K562 (cell line): ENCODE data around the gene AGAP1. TPM values are rescaled to one million over a fixed set of nuclear protein-coding genes. Genes with fewer than 3 reads are reported as not detected.

ENCODE experiments used
- ATAC-seq: fragments of 200-7000 bp; cut with Tn5 transposase; 3 replicates; pipeline ENCODE4 v1.9.1; 2020; ENCODE audit warnings: moderate library complexity
- BruUV-seq: library from RNA; stranded (reverse); fragments of 400-500 nt; replicated peaks from 2 replicates; lab custom pipeline; 2021; lab: Mats Ljungman, UMichigan
- CTCF ChIA-PET: fragments of 300-600 bp; formaldehyde crosslinking; extraction: SDS; loops from one replicate; lab custom pipeline; 2021; ENCODE audit warnings: low intra/inter-chr PET ratio; lab: Yijun Ruan, JAX
- POLR2A ChIA-PET: fragments of 300-600, 350-650 bp; sonication (Branson Sonifier 250); formaldehyde crosslinking; extraction: SDS; loops from one replicate; lab custom pipeline; 2021; ENCODE audit warnings: antibody characterized with exemption, inconsistent platforms; lab: Yijun Ruan, JAX
- DNase-seq, 4 experiments: peaks; one replicate each; pipeline versions ENCODE4 v3.0.0 to v3.0.0-alpha.2; 2011 to 2018; ENCODE audit warnings: low spot score in 3 of 4, mixed read lengths in 3 of 4; ENCODE audit errors: extremely low read depth in 1 of 4
- FAIRE-seq: peaks from 2 replicates; lab custom pipeline; 2011; peaks lifted over from hg19 to GRCh38; lab: Jason Lieb, UNC
- H2AFZ ChIP-seq: 2 replicates; pipeline ENCODE4 v1.6.0; 2011; ENCODE audit warnings: low read depth, low read length, control low read depth, inconsistent platforms
- H3K27ac ChIP-seq: fragments of 200-600 bp; 3 replicates; pipeline ENCODE4 v1.8.0; 2011; ENCODE audit warnings: low read depth, mild to moderate bottlenecking, control low read depth, inconsistent platforms, low read length, moderate library complexity, mixed read lengths; ENCODE audit errors: extremely low read depth
- H3K27me3 ChIP-seq, 2 experiments: fragments of 300-600 bp in 1 of 2; 2 replicates in 1 of 2; 3 replicates in 1 of 2; pipeline versions ENCODE4 v1.6.0 to v1.8.0; 2011; ENCODE audit warnings: inconsistent platforms in 2 of 2, low read length in 2 of 2, mild to moderate bottlenecking in 1 of 2, mixed read lengths in 1 of 2, moderate library complexity in 1 of 2; ENCODE audit not compliant: control insufficient read depth in 2 of 2, insufficient read depth in 2 of 2
- H3K36me3 ChIP-seq: fragments of 300-600 bp; 3 replicates; pipeline ENCODE4 v1.8.0; 2011; ENCODE audit warnings: mild to moderate bottlenecking, low read length, inconsistent platforms; ENCODE audit not compliant: control insufficient read depth, insufficient read depth
- H3K4me1 ChIP-seq, 2 experiments: fragments of 200-600 bp in 1 of 2; replicated peaks in 1 of 2; 2 replicates in 1 of 2; 3 replicates in 1 of 2; pipeline versions ENCODE4 v1.5.1 to v1.8.0; 2011; ENCODE audit warnings: inconsistent platforms in 2 of 2, low read length in 2 of 2, mild to moderate bottlenecking in 1 of 2, mixed read lengths in 1 of 2, moderate library complexity in 1 of 2; ENCODE audit not compliant: control insufficient read depth in 2 of 2, insufficient read depth in 2 of 2
- H3K4me2 ChIP-seq: 2 replicates; pipeline ENCODE4 v1.6.1; 2011; ENCODE audit warnings: low read length, control low read depth, inconsistent platforms, mixed read lengths; ENCODE audit not compliant: insufficient read depth
- H3K4me3 ChIP-seq: fragments of 200-600 bp; sonication (generic), shearing (Covaris generic); 2 replicates; pipeline ENCODE4 v1.5.1; 2016; ENCODE audit warnings: control low read depth, inconsistent platforms
- H3K79me2 ChIP-seq: fragments of 200-600 bp; 3 replicates; pipeline ENCODE4 v1.8.0; 2011; ENCODE audit warnings: low read length, inconsistent platforms; ENCODE audit not compliant: control insufficient read depth, insufficient read depth
- H3K9ac ChIP-seq, 2 experiments: 2 replicates each; pipeline versions ENCODE4 v1.6.0 to v1.6.1; 2011; ENCODE audit warnings: low read depth in 2 of 2, low read length in 2 of 2, control low read depth in 1 of 2, inconsistent platforms in 1 of 2, mild to moderate bottlenecking in 1 of 2, mixed read lengths in 1 of 2; ENCODE audit not compliant: insufficient read depth in 1 of 2
- H3K9me1 ChIP-seq: one replicate; pipeline ENCODE4 v1.6.0; 2011; ENCODE audit warnings: inconsistent platforms, mild to moderate bottlenecking, low read length, moderate library complexity; ENCODE audit not compliant: control insufficient read depth, insufficient read depth
- H3K9me3 ChIP-seq: replicated peaks from 2 replicates; pipeline ENCODE4 v1.5.1; 2011; ENCODE audit warnings: low read depth, low read length, inconsistent platforms; ENCODE audit not compliant: control insufficient read depth, insufficient read depth
- H4K20me1 ChIP-seq: replicated peaks from 2 replicates; pipeline ENCODE4 v1.6.1; 2011; ENCODE audit warnings: low read length, inconsistent platforms, mixed read lengths; ENCODE audit not compliant: control insufficient read depth, insufficient read depth
- CCAR2 ChIP-seq: fragments of 200-400 bp; formaldehyde crosslinking; IDR thresholded peaks from 2 replicates; pipeline ENCODE4 v1.6.1; 2017; ENCODE audit warnings: mild to moderate bottlenecking, low read depth, low read length
- CGGBP1 ChIP-seq: fragments of 250-450 bp; sonication (Bioruptor Pico); IDR thresholded peaks from 2 replicates; pipeline ENCODE4 v1.9.0; 2021; ENCODE audit warnings: mild to moderate bottlenecking
- DLX4 ChIP-seq: fragments of 250-450 bp; sonication (Bioruptor Pico); IDR thresholded peaks from 2 replicates; pipeline ENCODE4 v1.6.1; 2021; ENCODE audit warnings: mild to moderate bottlenecking
- ERF ChIP-seq: fragments of 450-650 bp; formaldehyde crosslinking; IDR thresholded peaks from 2 replicates; pipeline ENCODE4 v1.4.0; 2020; ENCODE audit warnings: mild to moderate bottlenecking, mixed read lengths
- MCM2 ChIP-seq: fragments of 450-650 bp; IDR thresholded peaks from 2 replicates; pipeline ENCODE4 v1.6.1; 2017; ENCODE audit warnings: low read depth, mild to moderate bottlenecking
- PPARD ChIP-seq: fragments of 250-450 bp; sonication (Bioruptor Pico); IDR thresholded peaks from 2 replicates; pipeline ENCODE4 v1.8.0; 2022; ENCODE audit warnings: inconsistent platforms, mild to moderate bottlenecking, moderate library complexity
- RBFOX2 ChIP-seq: fragments of 200-400 bp; formaldehyde crosslinking; IDR thresholded peaks from 2 replicates; pipeline ENCODE4 v1.6.1; 2017; ENCODE audit warnings: low read depth, mild to moderate bottlenecking, low read length, moderate library complexity
- SMARCC2 ChIP-seq: fragments of 450-650 bp; IDR thresholded peaks from 2 replicates; pipeline ENCODE4 v1.6.1; 2017; ENCODE audit warnings: antibody characterized with exemption, moderate library complexity, mild to moderate bottlenecking, low read depth
- SUPT5H ChIP-seq: fragments of 450-650 bp; IDR thresholded peaks from 2 replicates; pipeline ENCODE4 v1.6.1; 2016
- TRIM25 ChIP-seq: fragments of 450-650 bp; IDR thresholded peaks from 2 replicates; pipeline ENCODE4 v1.7.0; 2016; ENCODE audit warnings: borderline replicate concordance
- ZNF449 ChIP-seq: fragments of 250-450 bp; sonication (Bioruptor Pico); IDR thresholded peaks from 2 replicates; pipeline ENCODE4 v1.8.0; 2022; ENCODE audit warnings: moderate library complexity, mild to moderate bottlenecking, inconsistent platforms
- ZNF77 ChIP-seq: fragments of 250-450 bp; sonication (Bioruptor Pico); IDR thresholded peaks from 2 replicates; pipeline ENCODE4 v1.5.0; 2020
- WGBS: fragments of 100-300 bp; shearing (Covaris generic); methylation state at CpG from one replicate; pipeline ENCODE4 v1.1.6; 2016; ENCODE audit warnings: low coverage, mixed read lengths; ENCODE audit not compliant: insufficient coverage; ENCODE audit errors: missing lambda C conversion rate; 5-methylcytosine and 5-hydroxymethylcytosine counted together
- in situ Hi-C: fragments of 300-500 bp; cut with MboI; formaldehyde crosslinking; loops from 4 replicates; pipeline ENCODE4 v1.15.0; 2018; ENCODE audit warnings: inconsistent platforms, mixed read lengths
- intact Hi-C: fragments of 100-400 bp; cut with micrococcal nuclease; formaldehyde crosslinking; loops from 2 replicates; pipeline ENCODE4 v1.14.2; 2022
- polyA plus RNA-seq, 8 experiments: library from polyadenylated mRNA; depleted of rRNA in 4 of 8; stranded (reverse) in 5 of 8; unstranded in 3 of 8; fragments of >200 nt; fragmentation: Nextera tagmentation in 2 of 8; fragmentation: Illumina TruSeq in 1 of 8; extraction: Ambion mirVana in 2 of 8; extraction: Trizol in 1 of 8; gene quantifications; 2 replicates each; pipeline versions ENCODE4 v1.2.1 to v1.2.3, GENCODE V29; 2011 to 2014; ENCODE audit warnings: inconsistent platforms in 1 of 8, missing spikeins in 1 of 8
- total RNA-seq, 7 experiments: library from RNA; depleted of rRNA in 6 of 7; stranded (reverse); fragments of >200 nt in 6 of 7; fragmentation: Illumina TruSeq in 2 of 7; extraction: Trizol in 2 of 7; gene quantifications; 2 replicates each; pipeline versions ENCODE4 v1.2.1 to v1.2.3, GENCODE V29; 2011 to 2021; ENCODE audit warnings: low replicate concordance in 1 of 7

Gene AGAP1
- total and polyA plus RNA-seq, 9 of the 15 experiments (the other 6 are each of a cell fraction or from before 2014, with no cell fraction given) = 1.3 to 24.0 (median 10.6) TPM

GRCh38 chr2:235806986-235807750 lies 313.3 kb downstream of the AGAP1 start:
- H2AFZ ChIP-seq = no peak overlapping the region
- intact Hi-C loops = no loop called here
- H3K4me2 ChIP-seq = no peak overlapping the region
- POLR2A ChIA-PET = no interaction called here
- H3K9me3 ChIP-seq = no peaks in the 10 kb centered on the region
- no peak overlapping the region for H3K27ac ChIP-seq
- ATAC-seq (no peak), FAIRE-seq (no peak), DNase-seq (no peak)
- H3K9ac ChIP-seq = no peak overlapping the region
- no TSS peak for BruUV-seq
- in situ Hi-C loops = no loop called here
- H3K4me3 ChIP-seq = no peak overlapping the region
- H3K27me3 ChIP-seq = no peaks in the 10 kb centered on the region
- H3K9me1 ChIP-seq = no peaks in the 10 kb centered on the region
- H3K79me2 ChIP-seq = no peaks in the 10 kb centered on the region
- H3K36me3 ChIP-seq = peaks cover 16% of the 10 kb centered on the region; the same call in 2 of the 3 replicates
- WGBS = 90% methylated on average over 15 of the region's 29 CpGs
- no peaks in the 10 kb centered on the region for H4K20me1 ChIP-seq
- CTCF ChIA-PET = no interaction called here
- no peak for TF ChIP-seq MCM2
- no peaks in the 10 kb centered on the region for H3K4me1 ChIP-seq

- Histone ChIP-seq H3K27me3 (no peaks in the 10 kb centered on the region), H2AFZ (no peak overlapping the region), H3K4me3 (no peak overlapping the region), H3K9me3 (no peaks in the 10 kb centered on the region), H3K9ac (no peak overlapping the region), H3K4me1 (no peaks in the 10 kb centered on the region), H3K27ac (no peak overlapping the region), H3K4me2 (no peak overlapping the region), H3K36me3 (peaks cover 19% of the 10 kb centered on the region), H4K20me1 (no peaks in the 10 kb centered on the region), H3K9me1 (no peaks in the 10 kb centered on the region), H3K79me2 (no peaks in the 10 kb centered on the region)
- 89% methylated on average over 10 of the region's 10 CpGs for WGBS
- no TSS peak for BruUV-seq
- intact Hi-C loops = no loop called here
- ChIA-PET CTCF (no interaction called here), POLR2A (no interaction called here)
- DNase-seq = no peak
- FAIRE-seq = no peak
- in situ Hi-C loops = no loop called here
- ATAC-seq = no peak
- TF ChIP-seq PPARD (no peak), ZNF449 (CRISPR knock-in tag) (no peak), SMARCC2 (no peak), TRIM25 (no peak), CCAR2 (no peak), ZNF77 (CRISPR knock-in tag) (no peak), DLX4 (CRISPR knock-in tag) (no peak), CGGBP1 (CRISPR knock-in tag) (no peak), ERF (no peak), RBFOX2 (no peak), SUPT5H (no peak)
Observed at GRCh38 chr2:235808366-235808765, 314.5 kb downstream of the AGAP1 start.
